Activated B cell treated with CpG ODN at 0.5 μM for 24 hours (primary cell): ENCODE results near the gene FAT1. TPM values are rescaled to one million over a fixed set of nuclear protein-coding genes. Genes with fewer than 3 reads are reported as not detected.

Experiments
- ATAC-seq: fragments of 200-7000 bp; cut with Tn5 transposase; one replicate; pipeline ENCODE4 v1.10.0; 2021; ENCODE audit warnings: low read depth, mild to moderate bottlenecking, moderate library complexity
- CTCF ChIA-PET: fragments of 350-600 bp; sonication (Branson Sonifier 250); formaldehyde crosslinking; loops from one replicate; lab custom pipeline; 2021; ENCODE audit warnings: antibody characterized with exemption; lab: Charles Lee
- POLR2A ChIA-PET: fragments of 350-600 bp; sonication (Branson Sonifier 250); formaldehyde crosslinking; loops from one replicate; lab custom pipeline; 2021; ENCODE audit warnings: antibody characterized with exemption; lab: Charles Lee
- DNase-seq: peaks from one replicate; pipeline ENCODE4 v3.0.0; 2022
- H3K27ac Mint-ChIP-seq: one replicate; pipeline ENCODE4 v1.8.0; 2020; ENCODE audit warnings: mixed read lengths
- H3K27me3 Mint-ChIP-seq: one replicate; pipeline ENCODE4 v1.8.0; 2021; ENCODE audit warnings: mixed read lengths
- H3K36me3 Mint-ChIP-seq: one replicate; pipeline ENCODE4 v1.8.0; 2021; ENCODE audit warnings: low read depth, mixed read lengths
- H3K4me1 Mint-ChIP-seq: one replicate; pipeline ENCODE4 v1.8.0; 2021; ENCODE audit warnings: mixed read lengths
- H3K4me3 Mint-ChIP-seq: one replicate; pipeline ENCODE4 v1.8.0; 2020; ENCODE audit warnings: mild to moderate bottlenecking, mixed read lengths
- H3K9me3 Mint-ChIP-seq: one replicate; pipeline ENCODE4 v1.8.0; 2020; ENCODE audit warnings: mixed read lengths
- CTCF ChIP-seq: fragments of 200-600 bp; IDR thresholded peaks from one replicate; pipeline ENCODE4 v1.8.0; 2022; ENCODE audit warnings: antibody characterized with exemption, mild to moderate bottlenecking
- intact Hi-C: fragments of 100-400 bp; cut with micrococcal nuclease; formaldehyde crosslinking; loops from one replicate; pipeline ENCODE4 v1.15.1; 2024
- total RNA-seq: library from RNA; stranded (reverse); gene quantifications from 2 replicates; pipeline ENCODE4 v1.2.3, GENCODE V29; 2022

FAT1 gene
- total RNA-seq, 1 donor from 2014 or later, result not detected

GRCh38 chr4:186724864-186725468, 1.3 kb upstream of the FAT1 start:
- no peak for ATAC-seq
- ChIA-PET CTCF (no interaction called here), POLR2A (no interaction called here)
- no peaks in the 10 kb centered on the region for H3K36me3 Mint-ChIP-seq
- peaks cover 19% of the 10 kb centered on the region for H3K4me1 Mint-ChIP-seq
- no peak for TF ChIP-seq CTCF
- no peak overlapping the region for H3K4me3 Mint-ChIP-seq
- intact Hi-C loops, result no loop called here
- no peaks in the 10 kb centered on the region for H3K9me3 Mint-ChIP-seq
- no peak overlapping the region for H3K27ac Mint-ChIP-seq
- no peak for DNase-seq
- H3K27me3 Mint-ChIP-seq, result peaks cover 54% of the 10 kb centered on the region

- DNase-seq, result no peak
- POLR2A ChIA-PET, result no interaction called here
- intact Hi-C loops, result no loop called here
- CTCF ChIA-PET, result no interaction called here
- Mint-ChIP-seq H3K4me3 (no peak overlapping the region), H3K27me3 (peaks cover 53% of the 10 kb centered on the region), H3K27ac (no peak overlapping the region), H3K9me3 (no peaks in the 10 kb centered on the region), H3K36me3 (no peaks in the 10 kb centered on the region), H3K4me1 (peaks cover 19% of the 10 kb centered on the region)
- ATAC-seq, result no peak
- TF ChIP-seq CTCF, result no peak
Observed at GRCh38 chr4:186724058-186724863, 605 bp upstream of the FAT1 start.

- Mint-ChIP-seq H3K9me3 (peaks cover 4% of the 10 kb centered on the region), H3K4me1 (peaks cover 19% of the 10 kb centered on the region), H3K4me3 (no peak overlapping the region), H3K27me3 (peaks cover 43% of the 10 kb centered on the region), H3K36me3 (no peaks in the 10 kb centered on the region), H3K27ac (no peak overlapping the region)
- ATAC-seq (no peak), DNase-seq (no peak)
- ChIA-PET CTCF (no interaction called here), POLR2A (no interaction called here)
- no peak for TF ChIP-seq CTCF
- intact Hi-C loops, result no loop called here
Observed at GRCh38 chr4:186722796-186723291, 812 bp downstream of the FAT1 start.

- H3K27ac Mint-ChIP-seq, result no peak overlapping the region
- ATAC-seq (no peak), DNase-seq (no peak)
- intact Hi-C loops, result no loop called here
- H3K27me3 Mint-ChIP-seq, result peaks cover 21% of the 10 kb centered on the region
- H3K4me1 Mint-ChIP-seq, result peaks cover 12% of the 10 kb centered on the region
- POLR2A ChIA-PET, result no interaction called here
- no peaks in the 10 kb centered on the region for H3K36me3 Mint-ChIP-seq
- no peak overlapping the region for H3K4me3 Mint-ChIP-seq
- TF ChIP-seq CTCF, result no peak
- peaks cover 10% of the 10 kb centered on the region for H3K9me3 Mint-ChIP-seq
- CTCF ChIA-PET, result no interaction called here
Observed at GRCh38 chr4:186719925-186720694, 3.5 kb downstream of the FAT1 start.

- no peak for TF ChIP-seq CTCF
- ChIA-PET POLR2A (no interaction called here), CTCF (no interaction called here)
- peaks cover 15% of the 10 kb centered on the region for H3K9me3 Mint-ChIP-seq
- DNase-seq (no peak), ATAC-seq (no peak)
- no peaks in the 10 kb centered on the region for H3K36me3 Mint-ChIP-seq
- no peak overlapping the region for H3K4me3 Mint-ChIP-seq
- intact Hi-C loops, result no loop called here
- no peaks in the 10 kb centered on the region for H3K4me1 Mint-ChIP-seq
- peaks cover 9% of the 10 kb centered on the region for H3K27me3 Mint-ChIP-seq
- H3K27ac Mint-ChIP-seq, result no peak overlapping the region
Observed at GRCh38 chr4:186717556-186717955, 6.1 kb downstream of the FAT1 start.
